HT1080 (cell line): ENCODE data around the gene B3GNT7. TPM values are rescaled to one million over a fixed set of nuclear protein-coding genes. Genes with fewer than 3 reads are reported as not detected.
"Not testable (repeated sequence)": the region's sequence is repeated elsewhere in the genome, so short reads cannot be mapped to it uniquely, and the experiment has no call there.

ENCODE experiments used
- DNase-seq: peaks from one replicate; pipeline ENCODE4 v3.0.0-alpha.2; 2015; ENCODE audit warnings: low read depth
- polyA plus RNA-seq, 2 experiments: library from polyadenylated mRNA; depleted of rRNA; stranded (reverse); fragments of >200 nt; gene quantifications; 2 replicates each; pipeline ENCODE4 v1.2.3, GENCODE V29; 2015
- total RNA-seq: library from RNA; depleted of rRNA; stranded (reverse); fragments of >200 nt; shearing (Covaris generic); gene quantifications from 2 replicates; pipeline ENCODE4 v1.2.3, GENCODE V29; 2014; rRNA removed

The B3GNT7 gene
- 0.14 TPM in 1 of 2 replicates, not detected in the other for total RNA-seq
- polyA plus RNA-seq (2015; cell fraction: cytosol; rRNA removed) = 0.16 and 0.20 TPM in 2 replicates
- polyA plus RNA-seq (2015; cell fraction: nucleus; rRNA removed) = 0.09 and 0.30 TPM in 2 replicates

- DNase-seq = no peak
Measured at GRCh38 chr2:231395188-231396057, at the start of gene B3GNT7. Gene B3GNT7, plus strand, starts transcription at chr2:231395710. Its CDS starts 94 bp downstream, at chr2:231395804.

GRCh38 chr2:231347081-231347480 lies 48.4 kb upstream of the B3GNT7 start:
- DNase-seq = no peak

GRCh38 chr2:231347638-231348037 lies 47.9 kb upstream of the B3GNT7 start:
- no peak for DNase-seq

GRCh38 chr2:231348173-231348572 lies 47.3 kb upstream of the B3GNT7 start:
- no peak for DNase-seq

GRCh38 chr2:231348704-231349373 lies 46.7 kb upstream of the B3GNT7 start:
- DNase-seq = no peak

GRCh38 chr2:231349374-231349735 lies 46.2 kb upstream of the B3GNT7 start:
- not testable (repeated sequence) for DNase-seq

GRCh38 chr2:231351648-231352047 lies 43.9 kb upstream of the B3GNT7 start:
- DNase-seq = no peak

GRCh38 chr2:231353469-231353868 lies 42.0 kb upstream of the B3GNT7 start:
- DNase-seq = no peak

- no peak for DNase-seq
Measured at GRCh38 chr2:231355508-231356465, 39.7 kb upstream of the B3GNT7 start.

GRCh38 chr2:231356466-231356844 lies 39.1 kb upstream of the B3GNT7 start:
- no peak for DNase-seq

- DNase-seq = no peak
Measured at GRCh38 chr2:231357048-231357447, 38.5 kb upstream of the B3GNT7 start.

GRCh38 chr2:231357931-231358330 lies 37.6 kb upstream of the B3GNT7 start:
- no peak for DNase-seq

- no peak for DNase-seq
Measured at GRCh38 chr2:231359441-231359840, 36.1 kb upstream of the B3GNT7 start.

- DNase-seq = no peak
Measured at GRCh38 chr2:231359948-231360347, 35.6 kb upstream of the B3GNT7 start.

GRCh38 chr2:231360401-231360800 lies 35.1 kb upstream of the B3GNT7 start:
- DNase-seq = no peak

- DNase-seq = no peak
Measured at GRCh38 chr2:231360881-231361371, 34.6 kb upstream of the B3GNT7 start.

GRCh38 chr2:231361701-231362554 lies 33.6 kb upstream of the B3GNT7 start:
- DNase-seq = no peak

GRCh38 chr2:231362555-231363184 lies 32.8 kb upstream of the B3GNT7 start:
- no peak for DNase-seq

GRCh38 chr2:231364061-231364460 lies 31.4 kb upstream of the B3GNT7 start:
- DNase-seq = no peak
